Parathyroid adenoma (tissue), 2 donors: ENCODE measurements around the gene PRDM8.
A peak's percentile ranks its signal among the peaks of the same experiment; 100 is the strongest.

Source experiments
- H2AFZ ChIP-seq: fragments of 300-600 bp; sonication (generic); one replicate; pipeline ENCODE4 v1.7.0; 2017; ENCODE audit warnings: antibody characterized with exemption, mild to moderate bottlenecking
- H3K27ac ChIP-seq: fragments of 300-600 bp; sonication (generic); one replicate; pipeline ENCODE4 v1.7.0; 2017
- H3K27me3 ChIP-seq: fragments of 300-600 bp; sonication (generic); one replicate; pipeline ENCODE4 v1.7.0; 2017; ENCODE audit warnings: low read length; ENCODE audit not compliant: control insufficient read depth, insufficient read depth
- H3K36me3 ChIP-seq: fragments of 300-600 bp; sonication (generic); one replicate; pipeline ENCODE4 v1.7.0; 2017; ENCODE audit warnings: low read length; ENCODE audit not compliant: control insufficient read depth, insufficient read depth
- H3K4me1 ChIP-seq: fragments of 300-600 bp; sonication (generic); one replicate; pipeline ENCODE4 v1.7.0; 2017; ENCODE audit warnings: control low read depth
- H3K4me2 ChIP-seq: fragments of 300-600 bp; sonication (generic); one replicate; pipeline ENCODE4 v1.7.0; 2017; ENCODE audit warnings: low read length
- H3K4me3 ChIP-seq: fragments of 300-600 bp; sonication (generic); one replicate; pipeline ENCODE4 v1.7.0; 2017; ENCODE audit warnings: low read depth, low read length
- H3K79me2 ChIP-seq: fragments of 300-600 bp; sonication (generic); one replicate; pipeline ENCODE4 v1.7.0; 2017; ENCODE audit warnings: control low read depth
- H3K9ac ChIP-seq: fragments of 300-600 bp; sonication (generic); one replicate; pipeline ENCODE4 v1.7.0; 2017; ENCODE audit warnings: mild to moderate bottlenecking
- H3K9me3 ChIP-seq: fragments of 300-600 bp; sonication (generic); one replicate; pipeline ENCODE4 v1.7.0; 2017; ENCODE audit warnings: low read length; ENCODE audit not compliant: control insufficient read depth
- TF ChIP-seq, protein P1 (sequence below): fragments of 300-600 bp; sonication (generic); IDR thresholded peaks from one replicate; pipeline ENCODE4 v1.7.0; 2017; ENCODE audit warnings: antibody characterized with exemption, mild to moderate bottlenecking
- donor health status: primary hyperparathyroidism.

Gene PRDM8

GRCh38 chr4:80198441-80198837 lies 1.1 kb downstream of the PRDM8 start:
- H3K4me2 ChIP-seq = no peak overlapping the region
- TF ChIP-seq, protein P1, sequence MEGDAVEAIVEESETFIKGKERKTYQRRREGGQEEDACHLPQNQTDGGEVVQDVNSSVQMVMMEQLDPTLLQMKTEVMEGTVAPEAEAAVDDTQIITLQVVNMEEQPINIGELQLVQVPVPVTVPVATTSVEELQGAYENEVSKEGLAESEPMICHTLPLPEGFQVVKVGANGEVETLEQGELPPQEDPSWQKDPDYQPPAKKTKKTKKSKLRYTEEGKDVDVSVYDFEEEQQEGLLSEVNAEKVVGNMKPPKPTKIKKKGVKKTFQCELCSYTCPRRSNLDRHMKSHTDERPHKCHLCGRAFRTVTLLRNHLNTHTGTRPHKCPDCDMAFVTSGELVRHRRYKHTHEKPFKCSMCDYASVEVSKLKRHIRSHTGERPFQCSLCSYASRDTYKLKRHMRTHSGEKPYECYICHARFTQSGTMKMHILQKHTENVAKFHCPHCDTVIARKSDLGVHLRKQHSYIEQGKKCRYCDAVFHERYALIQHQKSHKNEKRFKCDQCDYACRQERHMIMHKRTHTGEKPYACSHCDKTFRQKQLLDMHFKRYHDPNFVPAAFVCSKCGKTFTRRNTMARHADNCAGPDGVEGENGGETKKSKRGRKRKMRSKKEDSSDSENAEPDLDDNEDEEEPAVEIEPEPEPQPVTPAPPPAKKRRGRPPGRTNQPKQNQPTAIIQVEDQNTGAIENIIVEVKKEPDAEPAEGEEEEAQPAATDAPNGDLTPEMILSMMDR = no peak
- no peaks in the 10 kb centered on the region for H3K36me3 ChIP-seq
- no peak overlapping the region for H3K4me3 ChIP-seq
- no peak overlapping the region for H3K9ac ChIP-seq
- no peaks in the 10 kb centered on the region for H3K4me1 ChIP-seq
- H3K79me2 ChIP-seq = no peaks in the 10 kb centered on the region
- H3K27me3 ChIP-seq = peaks cover 12% of the 10 kb centered on the region
- H3K27ac ChIP-seq = no peak overlapping the region
- no peak overlapping the region for H2AFZ ChIP-seq
- no peaks in the 10 kb centered on the region for H3K9me3 ChIP-seq

- Histone ChIP-seq H2AFZ (no peak overlapping the region), H3K4me1 (no peaks in the 10 kb centered on the region), H3K27ac (no peak overlapping the region), H3K27me3 (peaks cover 11% of the 10 kb centered on the region), H3K9me3 (no peaks in the 10 kb centered on the region), H3K36me3 (no peaks in the 10 kb centered on the region), H3K79me2 (no peaks in the 10 kb centered on the region), H3K4me2 (no peak overlapping the region), H3K4me3 (no peak overlapping the region), H3K9ac (no peak overlapping the region)
- TF ChIP-seq, protein P1 = no peak
Observed at GRCh38 chr4:80199004-80199560, 1.8 kb downstream of the PRDM8 start.

DNA sequence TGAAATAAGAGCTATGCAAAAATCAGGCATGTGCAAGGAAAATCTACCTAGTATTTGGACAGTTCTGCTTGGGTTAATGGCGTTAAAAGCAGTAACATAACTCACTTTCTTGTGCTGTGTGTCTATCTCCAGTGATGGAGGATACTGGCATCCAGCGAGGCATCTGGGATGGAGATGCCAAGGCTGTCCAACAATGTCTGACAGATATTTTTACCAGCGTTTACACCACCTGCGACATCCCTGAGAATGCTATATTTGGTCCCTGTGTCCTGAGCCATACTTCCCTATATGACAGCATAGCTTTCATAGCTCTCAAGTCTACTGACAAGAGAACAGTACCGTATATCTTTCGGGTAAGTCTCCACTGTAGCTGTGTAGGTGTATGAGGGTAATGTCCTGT lies 2.6 kb downstream of the PRDM8 start:
- H3K36me3 ChIP-seq = no peaks in the 10 kb centered on the region
- no peak overlapping the region for H3K4me2 ChIP-seq
- no peak overlapping the region for H2AFZ ChIP-seq
- H3K9me3 ChIP-seq = no peaks in the 10 kb centered on the region
- H3K79me2 ChIP-seq = no peaks in the 10 kb centered on the region
- no peak overlapping the region for H3K4me3 ChIP-seq
- H3K4me1 ChIP-seq = no peaks in the 10 kb centered on the region
- no peak overlapping the region for H3K9ac ChIP-seq
- peaks cover 10% of the 10 kb centered on the region for H3K27me3 ChIP-seq
- TF ChIP-seq, protein P1 = no peak
- no peak overlapping the region for H3K27ac ChIP-seq

- Histone ChIP-seq H3K4me1 (no peaks in the 10 kb centered on the region), H3K4me3 (no peak overlapping the region), H3K9ac (no peak overlapping the region), H3K4me2 (peak overlapping the region; percentile 66), H2AFZ (no peak overlapping the region), H3K9me3 (no peaks in the 10 kb centered on the region), H3K27ac (no peak overlapping the region), H3K27me3 (peaks cover 7% of the 10 kb centered on the region), H3K79me2 (no peaks in the 10 kb centered on the region), H3K36me3 (no peaks in the 10 kb centered on the region)
- TF ChIP-seq, protein P1 = no peak
Observed at GRCh38 chr4:80201252-80202151, 4.2 kb downstream of the PRDM8 start.
